Keratinocyte (primary cell): Measurements from ENCODE around the gene CACNG5. TPM values are rescaled to one million over a fixed set of nuclear protein-coding genes. Genes with fewer than 3 reads are reported as not detected.

Source experiments
- DNase-seq: peaks from one replicate; pipeline ENCODE4 v3.0.0-alpha.2; 2011; ENCODE audit warnings: low read depth, missing footprints, low spot score
- FAIRE-seq: peaks from 2 replicates; lab custom pipeline; 2011; peaks lifted over from hg19 to GRCh38; lab: Jason Lieb, UNC
- H2AFZ ChIP-seq: 2 replicates; pipeline ENCODE4 v1.6.0; 2012; ENCODE audit warnings: low read length, control low read depth, inconsistent platforms; ENCODE audit not compliant: control insufficient read depth
- H3K27ac ChIP-seq: 2 replicates; pipeline ENCODE4 v1.5.1; 2011; ENCODE audit warnings: low read length; ENCODE audit not compliant: control insufficient read depth, insufficient read depth
- H3K27me3 ChIP-seq: 3 replicates; pipeline ENCODE4 v1.6.0; 2011; ENCODE audit warnings: low read length; ENCODE audit not compliant: control insufficient read depth, insufficient read depth; ENCODE audit errors: extremely low read depth
- H3K36me3 ChIP-seq, 2 experiments: 2 replicates in 1 of 2; 3 replicates in 1 of 2; pipeline ENCODE4 v1.5.1; 2011; ENCODE audit warnings: low read length in 2 of 2, mild to moderate bottlenecking in 1 of 2; ENCODE audit not compliant: control insufficient read depth in 2 of 2, insufficient read depth in 2 of 2; ENCODE audit errors: extremely low read depth in 1 of 2
- H3K4me1 ChIP-seq: 3 replicates; pipeline ENCODE4 v1.5.1; 2011; ENCODE audit warnings: low read length; ENCODE audit not compliant: control insufficient read depth, insufficient read depth; ENCODE audit errors: extremely low read depth
- H3K4me2 ChIP-seq: 3 replicates; pipeline ENCODE4 v1.6.0; 2011; ENCODE audit warnings: low read depth, low read length; ENCODE audit not compliant: control insufficient read depth, insufficient read depth; ENCODE audit errors: extremely low read depth
- H3K4me3 ChIP-seq, 3 experiments: fragments of 200-600 bp in 1 of 3; sonication (generic) in 1 of 3; 2 replicates in 2 of 3; 3 replicates in 1 of 3; pipeline ENCODE4 v1.5.1; 2011 to 2016; ENCODE audit warnings: low read length in 3 of 3, mild to moderate bottlenecking in 3 of 3, control low read depth in 2 of 3, inconsistent platforms in 1 of 3, low read depth in 1 of 3, mixed read lengths in 1 of 3, mixed run types in 1 of 3, moderate library complexity in 1 of 3; ENCODE audit not compliant: control insufficient read depth in 2 of 3, insufficient read depth in 2 of 3; ENCODE audit errors: extremely low read depth in 1 of 3
- H3K79me2 ChIP-seq: 2 replicates; pipeline ENCODE4 v1.6.0; 2012; ENCODE audit warnings: low read length; ENCODE audit not compliant: control insufficient read depth, insufficient read depth
- H3K9ac ChIP-seq: 3 replicates; pipeline ENCODE4 v1.6.0; 2011; ENCODE audit warnings: low read length; ENCODE audit not compliant: control insufficient read depth, insufficient read depth; ENCODE audit errors: extremely low read depth
- H3K9me1 ChIP-seq: 3 replicates; pipeline ENCODE4 v1.6.0; 2011; ENCODE audit warnings: low read length; ENCODE audit not compliant: control insufficient read depth, insufficient read depth; ENCODE audit errors: extremely low read depth
- H3K9me3 ChIP-seq: 2 replicates; pipeline ENCODE4 v1.5.1; 2012; ENCODE audit warnings: low read depth, low read length; ENCODE audit not compliant: control insufficient read depth
- H4K20me1 ChIP-seq: 3 replicates; pipeline ENCODE4 v1.6.0; 2011; ENCODE audit warnings: low read length; ENCODE audit not compliant: control insufficient read depth, insufficient read depth; ENCODE audit errors: extremely low read depth
- EZH2 ChIP-seq: IDR thresholded peaks from one replicate; pipeline ENCODE4 v1.6.1; 2012; ENCODE audit warnings: inconsistent platforms, mild to moderate bottlenecking, low read length, moderate library complexity
- dilution Hi-C: fragments of 300-500 bp; cut with MboI; formaldehyde crosslinking; loops from one replicate; pipeline ENCODE4 v1.7.0; 2020; ENCODE audit warnings: low sequenced_read_pairs; ENCODE audit not compliant: extremely low pct_ligation_motif_present
- polyA plus RNA-seq, 5 experiments: library from polyadenylated mRNA; depleted of rRNA in 3 of 5; stranded (reverse) in 3 of 5; stranded (forward) in 1 of 5; unstranded in 1 of 5; fragments of >200 nt; gene quantifications; 1 replicate in 1 of 5; 2 replicates in 3 of 5; 3 replicates in 1 of 5; pipeline versions ENCODE4 v1.2.1 to v1.2.3, GENCODE V29; 2011 to 2012; ENCODE audit warnings: missing spikeins in 2 of 5, low read depth in 1 of 5, low replicate concordance in 1 of 5
- TF ChIP-seq, protein P1 (sequence below), 3 experiments: IDR thresholded peaks in 1 of 3; conservative IDR thresholded peaks in 1 of 3; optimal IDR thresholded peaks in 1 of 3; 2 replicates in 2 of 3; 3 replicates in 1 of 3; pipeline versions ENCODE3 to v1.5.1; 2011; ENCODE audit warnings: low read length in 3 of 3, mild to moderate bottlenecking in 3 of 3, moderate library complexity in 2 of 3, control low read depth in 1 of 3, inconsistent platforms in 1 of 3; ENCODE audit not compliant: insufficient read depth in 2 of 3; ENCODE audit errors: extremely low read depth in 1 of 3

CACNG5 gene
- polyA plus RNA-seq, 1 donor (not counting 4 experiments of a cell fraction or from before 2014, with no cell fraction given), result not detected

DNA sequence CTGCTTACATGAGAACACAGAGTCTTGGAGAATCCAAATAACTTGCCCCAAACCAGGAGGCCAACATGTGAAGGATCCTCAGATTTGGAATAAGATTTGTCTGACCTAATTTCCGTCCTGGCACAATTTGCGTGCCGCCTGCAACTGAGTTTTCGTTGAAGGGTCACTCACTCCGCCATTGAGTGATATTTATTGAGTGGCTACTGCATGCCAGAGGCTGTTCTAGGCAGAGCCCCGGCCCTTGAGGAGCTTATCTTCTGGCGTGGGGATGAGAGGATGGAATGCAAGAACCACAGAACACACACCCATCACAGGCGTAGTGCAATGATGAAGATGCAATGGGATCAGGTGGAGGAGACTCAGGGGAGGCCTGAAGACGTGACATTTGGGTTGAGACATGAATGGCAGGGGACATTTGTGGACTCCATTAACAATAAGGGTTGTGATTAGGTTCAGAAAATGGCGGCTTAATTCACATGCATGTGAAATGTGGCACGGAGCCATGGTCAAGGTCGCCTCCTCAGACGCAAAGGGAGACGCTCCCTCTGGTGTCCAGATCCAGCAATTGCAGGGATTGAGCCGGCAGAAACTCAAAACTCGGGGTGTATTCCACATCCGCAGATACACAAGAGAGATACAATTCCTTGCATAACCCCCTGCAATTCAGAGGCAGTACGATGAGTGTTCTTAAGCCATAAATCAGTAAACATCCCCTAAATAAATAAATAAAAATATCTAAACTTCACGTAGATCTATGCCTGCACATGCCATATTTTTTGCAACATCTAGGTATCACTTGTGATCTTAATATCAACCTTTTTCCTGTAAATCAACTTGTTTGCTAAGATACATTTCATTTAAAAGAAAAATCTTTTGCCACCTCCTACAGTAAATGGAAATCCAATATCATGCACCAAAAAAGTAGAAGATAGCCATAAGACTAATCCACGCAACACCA is 71.7 kb downstream of the CACNG5 start:
- dilution Hi-C loops, result no loop called here
- Histone ChIP-seq H3K4me2 (no peak overlapping the region), H3K9ac (no peak overlapping the region), H3K79me2 (no peaks in the 10 kb centered on the region), H3K27ac (no peak overlapping the region), H3K9me1 (no peaks in the 10 kb centered on the region), H3K9me3 (no peaks in the 10 kb centered on the region), H3K4me3 (no peak overlapping the region), H2AFZ (peak overlapping the region; percentile 76), H3K36me3 (no peaks in the 10 kb centered on the region), H4K20me1 (no peaks in the 10 kb centered on the region), H3K27me3 (no peaks in the 10 kb centered on the region), H3K4me1 (peaks cover 16% of the 10 kb centered on the region)
- no peak for TF ChIP-seq EZH2
- TF ChIP-seq, protein P1, sequence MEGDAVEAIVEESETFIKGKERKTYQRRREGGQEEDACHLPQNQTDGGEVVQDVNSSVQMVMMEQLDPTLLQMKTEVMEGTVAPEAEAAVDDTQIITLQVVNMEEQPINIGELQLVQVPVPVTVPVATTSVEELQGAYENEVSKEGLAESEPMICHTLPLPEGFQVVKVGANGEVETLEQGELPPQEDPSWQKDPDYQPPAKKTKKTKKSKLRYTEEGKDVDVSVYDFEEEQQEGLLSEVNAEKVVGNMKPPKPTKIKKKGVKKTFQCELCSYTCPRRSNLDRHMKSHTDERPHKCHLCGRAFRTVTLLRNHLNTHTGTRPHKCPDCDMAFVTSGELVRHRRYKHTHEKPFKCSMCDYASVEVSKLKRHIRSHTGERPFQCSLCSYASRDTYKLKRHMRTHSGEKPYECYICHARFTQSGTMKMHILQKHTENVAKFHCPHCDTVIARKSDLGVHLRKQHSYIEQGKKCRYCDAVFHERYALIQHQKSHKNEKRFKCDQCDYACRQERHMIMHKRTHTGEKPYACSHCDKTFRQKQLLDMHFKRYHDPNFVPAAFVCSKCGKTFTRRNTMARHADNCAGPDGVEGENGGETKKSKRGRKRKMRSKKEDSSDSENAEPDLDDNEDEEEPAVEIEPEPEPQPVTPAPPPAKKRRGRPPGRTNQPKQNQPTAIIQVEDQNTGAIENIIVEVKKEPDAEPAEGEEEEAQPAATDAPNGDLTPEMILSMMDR (optimal IDR thresholded peaks at IDR 0.05 in 1 of 3, IDR thresholded peaks at IDR 0.05 in 1 of 3, conservative IDR thresholded peaks at IDR 0.05 in 1 of 3; ENCODE audit: extremely low read depth in 1 of 3, insufficient read depth in 2 of 3, low read length in 3 of 3), result peak; percentile 88 to 92 (median 88)
- DNase-seq, result no peak
- peak; percentile 89 for FAIRE-seq

DNA sequence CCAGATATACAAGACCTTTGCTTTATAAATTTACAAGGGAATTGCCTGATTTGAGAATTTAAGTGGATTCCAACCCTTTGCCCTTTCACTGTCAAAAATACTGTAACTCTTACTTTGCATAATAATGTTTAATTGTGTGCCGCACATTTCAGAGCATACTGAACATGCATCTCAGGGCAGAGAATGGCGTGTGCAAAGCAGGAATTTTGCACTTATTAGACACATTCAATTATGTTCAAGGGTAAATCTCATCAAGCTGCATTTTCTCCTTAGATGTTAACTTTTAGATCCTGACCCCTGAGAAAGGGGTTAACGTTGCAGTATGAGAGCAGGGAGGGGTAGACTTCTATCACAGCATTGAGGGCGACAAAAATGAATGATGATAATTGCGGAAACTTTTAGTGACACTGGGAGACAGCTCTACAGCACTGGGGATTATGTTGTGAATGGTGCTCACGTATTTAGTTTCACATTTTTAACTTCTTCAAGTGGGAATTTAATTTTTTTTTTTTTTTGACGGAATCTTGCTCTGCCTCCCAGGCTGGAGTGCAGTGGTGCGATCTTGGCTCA is 75.0 kb downstream of the CACNG5 start:
- TF ChIP-seq EZH2, result no peak
- TF ChIP-seq, protein P1 (optimal IDR thresholded peaks at IDR 0.05 in 1 of 3, IDR thresholded peaks at IDR 0.05 in 1 of 3, conservative IDR thresholded peaks at IDR 0.05 in 1 of 3; ENCODE audit: extremely low read depth in 1 of 3, insufficient read depth in 2 of 3, low read length in 3 of 3), result no peak
- H3K27me3 ChIP-seq, result no peaks in the 10 kb centered on the region

More for the DNA sequence above, 75.0 kb downstream of the CACNG5 start:
- no peak for DNase-seq
- no peaks in the 10 kb centered on the region for H3K79me2 ChIP-seq
- H4K20me1 ChIP-seq, result no peaks in the 10 kb centered on the region
- dilution Hi-C loops, result no loop called here
- no peak overlapping the region for H3K27ac ChIP-seq
- no peak overlapping the region for H3K4me3 ChIP-seq
- H3K9ac ChIP-seq, result no peak overlapping the region
- H3K9me3 ChIP-seq, result no peaks in the 10 kb centered on the region
- FAIRE-seq, result no peak
- no peaks in the 10 kb centered on the region for H3K36me3 ChIP-seq
- no peak overlapping the region for H3K4me2 ChIP-seq
- H3K4me1 ChIP-seq, result peaks cover 13% of the 10 kb centered on the region
- no peak overlapping the region for H2AFZ ChIP-seq
- no peaks in the 10 kb centered on the region for H3K9me1 ChIP-seq
